GM21360 (cell line): ENCODE measurements around the gene TTC36.
"Not testable (repeated sequence)": the region's sequence is repeated elsewhere in the genome, so short reads cannot be mapped to it uniquely, and the experiment has no call there.

Experiments used
- ATAC-seq: cut with Tn5 transposase; IDR thresholded peaks from one replicate; pipeline ENCODE4 v1.9.1; 2021; ENCODE audit warnings: mild to moderate bottlenecking, moderate library complexity; ENCODE audit not compliant: unreplicated experiment

TTC36 gene

GRCh38 chr11:118527109-118527508 is at the start of gene TTC36:
Gene TTC36, plus strand, starts transcription at chr11:118527474. Its CDS starts 21 bp downstream, at chr11:118527495.
- ATAC-seq = no peak

GRCh38 chr11:118481238-118481637 is 46.0 kb upstream of the TTC36 start:
- ATAC-seq = not testable (repeated sequence)

GRCh38 chr11:118484405-118484804 is 42.9 kb upstream of the TTC36 start:
- no peak for ATAC-seq

- ATAC-seq = no peak
These were observed 42.0 kb upstream of the TTC36 start for GRCh38 chr11:118485273-118485672.

GRCh38 chr11:118488480-118489109 is 38.7 kb upstream of the TTC36 start:
- ATAC-seq = no peak

GRCh38 chr11:118491041-118491440 is 36.2 kb upstream of the TTC36 start:
- no peak for ATAC-seq

GRCh38 chr11:118497831-118498230 is 29.4 kb upstream of the TTC36 start:
- ATAC-seq = no peak

- no peak for ATAC-seq
These were observed 24.1 kb upstream of the TTC36 start for GRCh38 chr11:118503216-118503615.

GRCh38 chr11:118511601-118512000 is 15.7 kb upstream of the TTC36 start:
- ATAC-seq = no peak

GRCh38 chr11:118514103-118514502 is 13.2 kb upstream of the TTC36 start:
- no peak for ATAC-seq

GRCh38 chr11:118519549-118519948 is 7.7 kb upstream of the TTC36 start:
- no peak for ATAC-seq

- ATAC-seq = peak; percentile 46
These were observed 5.4 kb upstream of the TTC36 start for GRCh38 chr11:118521892-118522311.

- no peak for ATAC-seq
These were observed 4.7 kb upstream of the TTC36 start for GRCh38 chr11:118522571-118523072.

GRCh38 chr11:118524356-118524755 is 2.9 kb upstream of the TTC36 start:
- ATAC-seq = no peak

- ATAC-seq = no peak
These were observed 2.4 kb upstream of the TTC36 start for GRCh38 chr11:118524757-118525470.

- ATAC-seq = no peak
These were observed 586 bp upstream of the TTC36 start for GRCh38 chr11:118526688-118527087.

- ATAC-seq = no peak
These were observed 1.2 kb downstream of the TTC36 start for GRCh38 chr11:118528511-118528910.

- no peak for ATAC-seq
These were observed 2.4 kb downstream of the TTC36 start for GRCh38 chr11:118529584-118530175.

- ATAC-seq = no peak
These were observed 3.0 kb downstream of the TTC36 start for GRCh38 chr11:118530180-118530682.

- peak; percentile 47 for ATAC-seq
These were observed 3.7 kb downstream of the TTC36 start, which contains the start of gene TMEM25 for GRCh38 chr11:118530683-118531596. Gene TMEM25, plus strand, starts transcription at chr11:118531192. Its CDS starts 610 bp downstream, at chr11:118531802.
